Endothelial cell (in vitro differentiated cells): ENCODE measurements around the gene PRLHR. TPM values are rescaled to one million over a fixed set of nuclear protein-coding genes. Genes with fewer than 3 reads are reported as not detected.

Source experiments
- DNase-seq: peaks from one replicate; pipeline ENCODE4 v3.0.0; 2021; ENCODE audit warnings: low spot score
- H3K27ac Mint-ChIP-seq: one replicate; pipeline ENCODE4 v1.8.0; 2021; ENCODE audit warnings: mixed read lengths, inconsistent platforms; ENCODE audit not compliant: unreplicated experiment
- H3K27me3 Mint-ChIP-seq: one replicate; pipeline ENCODE4 v1.8.0; 2021; ENCODE audit warnings: mild to moderate bottlenecking, moderate library complexity, mixed read lengths, inconsistent platforms; ENCODE audit not compliant: unreplicated experiment
- H3K36me3 Mint-ChIP-seq: one replicate; pipeline ENCODE4 v1.8.0; 2021; ENCODE audit warnings: mild to moderate bottlenecking, low read depth, mixed read lengths, inconsistent platforms; ENCODE audit not compliant: unreplicated experiment
- H3K4me1 Mint-ChIP-seq: one replicate; pipeline ENCODE4 v1.8.0; 2021; ENCODE audit warnings: mild to moderate bottlenecking, mixed read lengths, inconsistent platforms; ENCODE audit not compliant: unreplicated experiment
- H3K4me3 Mint-ChIP-seq: one replicate; pipeline ENCODE4 v1.8.0; 2021; ENCODE audit warnings: mild to moderate bottlenecking, mixed read lengths, inconsistent platforms; ENCODE audit not compliant: unreplicated experiment
- H3K9me3 Mint-ChIP-seq: one replicate; pipeline ENCODE4 v1.8.0; 2021; ENCODE audit warnings: mixed read lengths, inconsistent platforms; ENCODE audit not compliant: unreplicated experiment
- total RNA-seq: library from RNA; stranded (reverse); fragmentation: NEBNext Ultra II Directional; extraction: Animal tissue kit (Norgen Biotek cat#: 25700); gene quantifications from one replicate; pipeline ENCODE4 v1.2.1, GENCODE V29; 2021; ENCODE audit not compliant: unreplicated experiment
- TF ChIP-seq, protein P1 (sequence below): fragments of 200-600 bp; sonication (generic); IDR thresholded peaks from one replicate; pipeline ENCODE4 v1.5.0; 2021; ENCODE audit warnings: antibody characterized with exemption; ENCODE audit not compliant: unreplicated experiment

PRLHR gene
- total RNA-seq, 1 donor from 2014 or later = not detected

DNA sequence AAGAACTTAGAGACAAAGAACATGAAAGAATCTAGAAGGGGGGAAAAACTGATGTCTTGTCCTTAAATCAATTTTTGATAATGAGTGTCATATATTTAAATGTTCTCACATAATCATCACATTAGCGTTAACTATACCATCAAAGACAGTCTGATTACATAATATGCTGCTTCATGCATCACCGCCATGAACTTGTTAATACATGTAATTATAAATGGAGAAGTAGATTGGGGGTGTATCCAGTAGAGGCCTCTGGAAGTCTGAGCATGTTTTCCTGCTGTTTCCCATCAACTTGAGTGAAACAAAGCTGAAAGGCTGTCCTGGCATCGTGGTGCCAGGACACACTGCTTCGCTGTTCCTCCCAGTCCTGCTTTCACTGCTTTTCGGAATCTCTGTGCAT lies 48.2 kb downstream of the PRLHR start:
- TF ChIP-seq, protein P1, sequence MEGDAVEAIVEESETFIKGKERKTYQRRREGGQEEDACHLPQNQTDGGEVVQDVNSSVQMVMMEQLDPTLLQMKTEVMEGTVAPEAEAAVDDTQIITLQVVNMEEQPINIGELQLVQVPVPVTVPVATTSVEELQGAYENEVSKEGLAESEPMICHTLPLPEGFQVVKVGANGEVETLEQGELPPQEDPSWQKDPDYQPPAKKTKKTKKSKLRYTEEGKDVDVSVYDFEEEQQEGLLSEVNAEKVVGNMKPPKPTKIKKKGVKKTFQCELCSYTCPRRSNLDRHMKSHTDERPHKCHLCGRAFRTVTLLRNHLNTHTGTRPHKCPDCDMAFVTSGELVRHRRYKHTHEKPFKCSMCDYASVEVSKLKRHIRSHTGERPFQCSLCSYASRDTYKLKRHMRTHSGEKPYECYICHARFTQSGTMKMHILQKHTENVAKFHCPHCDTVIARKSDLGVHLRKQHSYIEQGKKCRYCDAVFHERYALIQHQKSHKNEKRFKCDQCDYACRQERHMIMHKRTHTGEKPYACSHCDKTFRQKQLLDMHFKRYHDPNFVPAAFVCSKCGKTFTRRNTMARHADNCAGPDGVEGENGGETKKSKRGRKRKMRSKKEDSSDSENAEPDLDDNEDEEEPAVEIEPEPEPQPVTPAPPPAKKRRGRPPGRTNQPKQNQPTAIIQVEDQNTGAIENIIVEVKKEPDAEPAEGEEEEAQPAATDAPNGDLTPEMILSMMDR = no peak
- Mint-ChIP-seq H3K36me3 (no peaks in the 10 kb centered on the region), H3K4me1 (peaks cover 13% of the 10 kb centered on the region), H3K27ac (no peak overlapping the region), H3K9me3 (no peaks in the 10 kb centered on the region), H3K4me3 (no peak overlapping the region), H3K27me3 (peaks cover 6% of the 10 kb centered on the region)
- no peak for DNase-seq

DNA sequence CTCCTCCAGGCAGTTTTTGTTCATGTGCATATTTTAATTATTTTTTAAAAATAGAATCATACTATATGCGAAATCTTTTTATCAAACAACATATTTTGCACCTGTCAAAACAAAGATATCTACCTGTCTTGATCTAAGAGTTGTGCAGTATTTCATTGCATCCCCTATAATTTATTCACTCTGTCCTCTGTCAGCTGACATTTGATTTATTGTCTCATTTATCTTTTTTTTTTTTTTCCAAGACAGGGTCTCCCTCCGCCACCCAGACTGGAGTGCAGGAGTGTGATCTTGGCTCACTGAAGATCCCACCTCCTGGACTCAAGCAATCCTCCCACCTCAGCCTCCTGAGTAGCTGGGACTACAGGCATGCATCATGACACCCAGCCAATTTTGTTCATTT lies 49.0 kb downstream of the PRLHR start:
- no peak overlapping the region for H3K4me3 Mint-ChIP-seq
- H3K27me3 Mint-ChIP-seq = peaks cover 6% of the 10 kb centered on the region
- no peaks in the 10 kb centered on the region for H3K9me3 Mint-ChIP-seq
- no peaks in the 10 kb centered on the region for H3K36me3 Mint-ChIP-seq
- H3K4me1 Mint-ChIP-seq = peaks cover 9% of the 10 kb centered on the region
- TF ChIP-seq, protein P1 = no peak
- DNase-seq = no peak
- no peak overlapping the region for H3K27ac Mint-ChIP-seq

DNA sequence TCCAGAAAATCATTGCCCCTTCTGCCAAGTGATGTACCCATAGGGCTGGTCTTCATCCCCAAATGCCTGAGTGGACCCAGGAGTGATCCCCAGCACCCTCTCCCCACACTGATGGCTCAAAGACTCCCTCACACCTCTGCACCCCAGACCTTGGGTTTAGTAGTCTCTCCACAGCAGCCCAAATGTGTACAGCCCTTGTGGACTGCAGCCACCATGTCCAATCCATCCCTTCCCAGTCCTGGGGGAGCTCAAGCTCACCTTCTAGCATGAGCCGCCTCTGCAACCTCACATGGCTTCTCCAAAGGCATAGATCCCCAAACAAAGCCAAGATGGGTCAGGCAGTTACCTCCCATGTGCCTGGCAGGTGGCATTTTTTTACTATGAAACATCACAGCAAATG lies 50.1 kb downstream of the PRLHR start:
- H3K9me3 Mint-ChIP-seq = no peaks in the 10 kb centered on the region
- H3K27ac Mint-ChIP-seq = no peak overlapping the region
- no peak overlapping the region for H3K4me3 Mint-ChIP-seq
- no peaks in the 10 kb centered on the region for H3K4me1 Mint-ChIP-seq
- DNase-seq = no peak
- no peaks in the 10 kb centered on the region for H3K36me3 Mint-ChIP-seq
- TF ChIP-seq, protein P1 = no peak
- H3K27me3 Mint-ChIP-seq = peaks cover 6% of the 10 kb centered on the region

DNA sequence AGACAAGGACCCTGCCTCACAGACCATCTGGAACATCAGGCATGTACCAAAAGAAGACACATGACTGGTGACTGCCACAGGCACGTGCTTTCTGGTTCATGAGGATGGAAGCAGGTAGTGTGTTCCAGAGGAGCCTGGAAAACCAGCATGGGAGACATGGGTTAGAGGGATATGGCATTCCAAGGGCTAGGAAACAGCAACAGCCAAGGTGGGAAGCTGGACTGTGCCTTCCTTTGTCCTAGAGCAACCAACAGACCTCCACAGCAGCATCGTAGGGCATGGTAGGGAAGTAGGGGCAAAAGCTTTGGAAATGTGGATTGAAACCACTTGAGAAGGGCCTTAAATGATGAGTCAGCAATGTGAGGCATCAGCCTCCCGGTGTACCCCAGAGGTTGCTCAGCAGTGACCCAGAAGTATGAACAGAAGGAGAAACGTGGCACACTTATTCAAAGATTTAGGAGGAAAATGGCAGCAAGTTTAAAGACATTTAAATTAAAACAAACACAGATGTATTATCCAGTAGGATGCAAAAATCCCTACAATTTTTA lies 51.0 kb downstream of the PRLHR start:
- no peak overlapping the region for H3K27ac Mint-ChIP-seq
- TF ChIP-seq, protein P1 = no peak
- H3K9me3 Mint-ChIP-seq = no peaks in the 10 kb centered on the region
- H3K36me3 Mint-ChIP-seq = no peaks in the 10 kb centered on the region
- H3K27me3 Mint-ChIP-seq = peaks cover 6% of the 10 kb centered on the region
- no peak for DNase-seq
- no peaks in the 10 kb centered on the region for H3K4me1 Mint-ChIP-seq
- H3K4me3 Mint-ChIP-seq = no peak overlapping the region

DNA sequence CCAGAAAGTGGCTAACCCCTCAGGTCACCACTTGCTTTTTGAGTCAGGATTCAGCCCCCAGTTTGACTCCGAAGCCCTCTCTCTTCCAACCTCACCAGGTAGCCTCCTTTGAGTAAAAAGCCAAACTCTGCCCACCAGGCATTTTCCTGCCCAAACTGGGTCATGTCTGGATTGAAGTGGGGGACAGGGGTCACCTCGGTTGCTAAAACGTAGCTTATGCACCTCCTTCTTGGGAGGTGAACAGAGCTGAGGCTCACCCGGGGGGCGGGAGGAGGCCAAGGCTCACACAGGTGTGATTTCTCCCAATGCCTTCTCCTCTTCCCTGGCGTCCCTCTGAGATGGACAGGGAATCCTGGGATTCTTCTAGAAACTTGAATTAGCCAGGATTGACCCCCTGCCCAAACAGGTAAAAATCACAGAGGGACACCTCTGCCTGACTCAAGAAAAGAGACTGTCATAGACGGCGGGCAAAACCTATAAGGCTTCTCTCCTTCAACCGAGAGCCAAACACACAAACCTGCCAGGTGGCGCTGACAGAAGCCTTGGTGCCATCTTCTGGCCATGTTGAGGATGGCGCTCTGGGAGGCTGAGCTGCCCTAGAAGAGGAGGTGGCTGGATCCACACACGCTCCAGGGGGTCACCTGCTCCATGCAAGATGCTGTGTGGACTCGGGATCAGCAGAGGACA lies 51.6 kb downstream of the PRLHR start:
- no peak overlapping the region for H3K27ac Mint-ChIP-seq
- H3K36me3 Mint-ChIP-seq = no peaks in the 10 kb centered on the region
- peaks cover 8% of the 10 kb centered on the region for H3K27me3 Mint-ChIP-seq
- TF ChIP-seq, protein P1 = peak; percentile 25
- H3K4me1 Mint-ChIP-seq = no peaks in the 10 kb centered on the region
- no peak overlapping the region for H3K4me3 Mint-ChIP-seq
- H3K9me3 Mint-ChIP-seq = no peaks in the 10 kb centered on the region
- DNase-seq = peak; percentile 74
